ENCODE results near the gene AGAP1. TPM values are rescaled to one million over a fixed set of nuclear protein-coding genes. Genes with fewer than 3 reads are reported as not detected.

The AGAP1 gene
- total RNA-seq, 1 donor from 2014 or later: 27.5 TPM

GRCh38 chr2:236176417-236176816 lies 682.6 kb downstream of the AGAP1 start:
- DNase-seq: no peak

GRCh38 chr2:236176951-236177350 lies 683.1 kb downstream of the AGAP1 start:
- no peak for DNase-seq

DNA sequence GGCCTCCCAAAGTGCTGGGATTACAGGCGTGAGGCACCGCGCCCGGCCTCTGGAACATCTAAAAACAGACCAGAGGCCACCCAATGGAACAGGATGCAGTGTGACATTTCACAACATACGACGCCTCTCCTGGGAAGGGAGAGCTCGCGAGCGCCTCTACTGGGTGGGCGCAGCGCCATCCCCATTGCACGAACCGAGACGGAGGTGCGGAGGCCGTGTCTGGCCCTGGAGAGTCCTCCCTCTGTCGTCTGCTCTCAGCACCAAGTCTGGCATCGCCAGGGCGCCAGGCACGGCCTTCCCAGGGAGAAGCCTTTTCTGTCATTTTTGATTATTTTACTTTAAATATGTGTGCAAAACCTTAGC lies 683.7 kb downstream of the AGAP1 start:
- no peak for DNase-seq

DNA sequence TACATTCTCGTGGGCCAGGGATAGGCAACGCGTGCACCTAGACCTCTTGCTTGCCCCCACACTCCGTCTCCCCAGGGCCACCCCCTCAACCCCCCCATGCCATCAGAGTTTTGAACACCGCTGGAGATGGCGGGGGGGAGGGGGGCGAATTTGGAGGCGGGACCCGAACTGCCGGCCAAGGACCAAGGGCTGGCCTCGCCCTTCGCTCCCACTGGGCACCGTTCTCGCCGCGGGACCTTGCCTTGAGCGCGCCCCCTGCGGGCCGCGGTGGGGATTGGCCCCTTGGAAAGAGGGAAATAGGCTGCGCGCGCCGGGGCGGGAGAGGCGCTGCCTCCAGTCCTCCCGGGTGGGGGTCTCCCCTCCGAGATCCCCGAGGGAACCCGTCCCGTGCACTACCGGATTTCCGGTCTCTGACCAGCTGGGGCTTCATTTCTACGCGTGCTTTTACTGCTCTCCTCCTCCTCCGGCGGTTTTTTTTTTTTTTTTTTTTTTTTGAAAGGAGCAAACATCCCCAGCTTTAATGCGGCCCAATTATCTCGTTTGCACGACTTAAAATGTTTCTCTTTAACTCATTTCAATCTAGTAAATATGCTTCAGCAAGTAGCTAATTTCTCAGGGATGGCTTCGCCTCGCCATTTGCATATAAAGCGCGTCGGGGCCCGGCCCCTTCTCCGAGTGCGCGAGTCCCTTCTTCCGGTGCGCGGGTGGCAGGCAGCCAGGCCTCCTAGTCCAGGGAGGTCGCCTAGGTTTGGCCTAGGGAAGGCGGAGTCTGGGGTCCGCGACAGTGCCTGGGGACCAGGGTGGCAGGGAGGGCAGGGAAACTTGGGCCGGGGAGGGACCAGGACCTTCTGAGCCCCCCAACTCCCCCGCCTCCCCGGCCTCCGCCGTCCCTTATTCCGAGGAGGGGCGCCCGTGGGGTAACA lies 684.4 kb downstream of the AGAP1 start:
- no peak for DNase-seq

DNA sequence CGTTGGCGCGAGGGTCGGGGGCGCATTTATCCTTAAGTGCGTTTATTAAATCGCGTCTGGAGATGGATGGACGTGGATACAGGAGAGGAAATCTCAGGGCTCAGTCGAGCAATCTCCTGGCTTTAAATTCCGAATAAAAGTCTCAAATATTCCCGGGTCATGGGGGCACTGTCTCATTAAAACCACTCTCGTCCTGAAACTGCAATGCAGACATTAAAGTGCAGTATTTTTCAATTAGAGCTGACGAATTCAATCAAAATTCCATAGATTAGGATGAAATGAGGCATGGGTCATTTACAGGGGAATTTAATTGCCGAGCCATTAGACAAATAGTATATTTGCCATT lies 685.0 kb downstream of the AGAP1 start:
- DNase-seq: no peak

DNA sequence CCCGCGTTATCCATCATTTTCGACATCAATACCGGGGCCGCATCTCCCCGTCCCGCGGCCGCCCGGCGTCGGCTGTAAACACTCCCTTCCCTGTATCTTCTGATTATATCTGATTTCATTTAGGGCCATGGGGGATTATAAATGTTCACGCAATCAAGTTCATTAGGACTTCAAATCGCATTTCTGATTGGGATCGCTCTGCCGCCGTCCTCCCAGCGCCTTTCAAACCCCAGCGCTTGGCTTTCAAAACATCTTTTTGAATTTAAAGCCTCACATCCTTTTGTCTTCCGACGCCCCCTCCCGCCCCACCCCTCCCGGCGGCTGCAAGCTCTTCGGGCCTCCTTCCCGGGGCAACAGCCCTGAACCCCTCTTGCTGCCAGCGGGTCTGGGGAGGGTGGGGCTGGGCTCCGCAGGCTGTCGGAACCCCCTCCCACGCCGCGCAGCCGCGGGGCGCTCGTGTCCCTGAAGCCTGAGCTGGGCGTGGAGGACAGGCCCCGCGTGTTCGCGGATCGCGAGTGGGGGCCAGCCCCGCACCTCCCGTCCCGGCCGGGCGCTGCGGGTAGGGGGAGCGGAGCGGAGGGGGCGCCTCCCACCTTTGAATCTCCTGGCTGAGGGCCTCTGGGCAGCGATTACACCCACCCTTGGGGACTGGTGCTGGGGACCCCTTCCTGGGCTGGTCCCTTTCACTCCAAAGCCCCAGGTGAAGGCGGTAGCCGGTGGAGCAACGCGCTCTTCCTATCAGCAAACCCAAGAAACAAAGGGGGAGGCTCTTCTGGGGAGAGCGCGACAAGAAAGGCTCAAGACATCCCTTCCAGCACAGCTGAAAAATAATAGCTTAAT lies 685.6 kb downstream of the AGAP1 start:
- no peak for DNase-seq

GRCh38 chr2:236180076-236180816 lies 686.4 kb downstream of the AGAP1 start:
- DNase-seq: no peak

GRCh38 chr2:236180831-236181453 lies 687.1 kb downstream of the AGAP1 start:
- no peak for DNase-seq

Small RNA genes within 50 kb of the gene (small RNA-seq; reads per million reads assigned to genes)
- not detected for gene RF00019
- not detected for gene RN7SL204P
- gene RNU7-127P: not detected
- gene TMSB10P1: not detected
